CD14-positive monocyte (primary cell): Measurements from ENCODE around the gene NSD1. TPM values are rescaled to one million over a fixed set of nuclear protein-coding genes. Genes with fewer than 3 reads are reported as not detected.

ENCODE experiments used
- DNase-seq, 3 donors: peaks; one replicate each; pipeline ENCODE4 v3.0.0-alpha.2; 2011 to 2022
- H2AFZ ChIP-seq: 2 replicates; pipeline ENCODE4 v1.6.0; 2012; ENCODE audit warnings: mild to moderate bottlenecking, low read depth, low read length, inconsistent platforms; ENCODE audit not compliant: insufficient read depth, poor library complexity, severe bottlenecking
- H3K27ac ChIP-seq, 2 donors: 1 replicate in 1 of 2; 2 replicates in 1 of 2; pipeline ENCODE4 v1.5.1; 2012 to 2013; ENCODE audit warnings: low read length in 2 of 2, control low read depth in 1 of 2, inconsistent platforms in 1 of 2, low read depth in 1 of 2, mild to moderate bottlenecking in 1 of 2
- H3K27me3 ChIP-seq, 2 donors: one replicate each; pipeline versions ENCODE4 v1.6.0 to v1.6.1; 2011 to 2013; ENCODE audit warnings: low read length in 2 of 2; ENCODE audit not compliant: control insufficient read depth in 2 of 2, insufficient read depth in 2 of 2
- H3K36me3 ChIP-seq, 2 donors: replicated peaks in 1 of 2; 1 replicate in 1 of 2; 2 replicates in 1 of 2; pipeline versions ENCODE4 v1.5.1 to v1.6.1; 2012 to 2013; ENCODE audit warnings: low read length in 2 of 2, control low read depth in 1 of 2, inconsistent platforms in 1 of 2, mild to moderate bottlenecking in 1 of 2; ENCODE audit not compliant: insufficient read depth in 2 of 2, control insufficient read depth in 1 of 2
- H3K4me1 ChIP-seq, 2 donors: 1 replicate in 1 of 2; 2 replicates in 1 of 2; pipeline versions ENCODE4 v1.5.1 to v1.6.1; 2012 to 2013; ENCODE audit warnings: low read length in 2 of 2, control low read depth in 1 of 2, inconsistent platforms in 1 of 2, mild to moderate bottlenecking in 1 of 2, moderate library complexity in 1 of 2; ENCODE audit not compliant: insufficient read depth in 2 of 2, control insufficient read depth in 1 of 2
- H3K4me2 ChIP-seq: replicated peaks from 2 replicates; pipeline ENCODE3; 2012; ENCODE audit warnings: low read length, moderate library complexity, mild to moderate bottlenecking; ENCODE audit not compliant: poor library complexity, severe bottlenecking; ENCODE audit errors: extremely low read depth
- H3K4me3 ChIP-seq, 3 experiments: fragments of 200-600 bp in 1 of 3; sonication (generic) in 1 of 3; replicated peaks in 1 of 3; 1 replicate in 2 of 3; 2 replicates in 1 of 3; pipeline ENCODE4 v1.5.1; 2011 to 2013; ENCODE audit warnings: low read length in 3 of 3, mild to moderate bottlenecking in 3 of 3, control low read depth in 2 of 3, low read depth in 2 of 3, inconsistent platforms in 1 of 3, moderate library complexity in 1 of 3
- H3K79me2 ChIP-seq: 2 replicates; pipeline ENCODE4 v1.6.0; 2012; ENCODE audit warnings: mild to moderate bottlenecking, control low read depth, inconsistent platforms, low read length, moderate library complexity; ENCODE audit not compliant: insufficient read depth
- H3K9ac ChIP-seq: 2 replicates; pipeline ENCODE4 v1.6.0; 2017; ENCODE audit warnings: low read length, mild to moderate bottlenecking; ENCODE audit not compliant: insufficient read depth, poor library complexity, severe bottlenecking
- H3K9me3 ChIP-seq, 2 donors: replicated peaks in 1 of 2; 1 replicate in 1 of 2; 2 replicates in 1 of 2; pipeline versions ENCODE4 v1.5.1 to v1.6.1; 2012 to 2013; ENCODE audit warnings: low read length in 2 of 2, control low read depth in 1 of 2; ENCODE audit not compliant: control insufficient read depth in 1 of 2, insufficient read depth in 1 of 2
- H4K20me1 ChIP-seq: 2 replicates; pipeline ENCODE4 v1.6.0; 2012; ENCODE audit warnings: mild to moderate bottlenecking, low read length, control low read depth, moderate library complexity; ENCODE audit not compliant: insufficient read depth
- H3K27ac Mint-ChIP-seq, 7 donors: one replicate each; pipeline ENCODE4 v1.8.0; 2020; ENCODE audit warnings: mild to moderate bottlenecking in 7 of 7, mixed read lengths in 7 of 7, moderate library complexity in 6 of 7, inconsistent platforms in 2 of 7
- H3K27me3 Mint-ChIP-seq, 3 donors: one replicate each; pipeline ENCODE4 v1.8.0; 2021 to 2022; ENCODE audit warnings: low read depth in 3 of 3, mild to moderate bottlenecking in 3 of 3, mixed read lengths in 3 of 3, moderate library complexity in 3 of 3, inconsistent platforms in 1 of 3
- H3K36me3 Mint-ChIP-seq, 2 donors: one replicate each; pipeline ENCODE4 v1.8.0; 2020; ENCODE audit warnings: mixed read lengths in 2 of 2, inconsistent platforms in 1 of 2, mild to moderate bottlenecking in 1 of 2
- H3K4me1 Mint-ChIP-seq: one replicate; pipeline ENCODE4 v1.8.0; 2020; ENCODE audit warnings: mild to moderate bottlenecking, mixed read lengths
- H3K4me3 Mint-ChIP-seq, 2 donors: one replicate each; pipeline ENCODE4 v1.8.0; 2020; ENCODE audit warnings: mild to moderate bottlenecking in 2 of 2, mixed read lengths in 2 of 2, moderate library complexity in 1 of 2
- H3K9me3 Mint-ChIP-seq, 7 donors: one replicate each; pipeline ENCODE4 v1.8.0; 2020 to 2022; ENCODE audit warnings: mixed read lengths in 7 of 7, mild to moderate bottlenecking in 6 of 7, moderate library complexity in 6 of 7, inconsistent platforms in 2 of 7
- CTCF ChIP-seq: fragments of 200-600 bp; IDR thresholded peaks from one replicate; pipeline ENCODE4 v1.8.0; 2022; ENCODE audit warnings: antibody characterized with exemption, mild to moderate bottlenecking
- WGBS: methylation state at CpG from one replicate; pipeline ENCODE4 v1.1.5; 2013; ENCODE audit warnings: missing lambda C conversion rate; ENCODE audit not compliant: insufficient coverage; 5-methylcytosine and 5-hydroxymethylcytosine counted together
- intact Hi-C, 2 donors: fragments of 100-400 bp; cut with micrococcal nuclease; formaldehyde crosslinking; loops; one replicate each; pipeline versions ENCODE4 v1.15.0 to v1.15.1; 2023
- polyA plus RNA-seq, 3 donors: library from polyadenylated mRNA; depleted of rRNA in 1 of 3; unstranded in 2 of 3; stranded (reverse) in 1 of 3; fragments of 300-500 nt in 2 of 3; fragments of >200 nt in 1 of 3; fragmentation: Illumina TruSeq in 2 of 3; gene quantifications; 1 replicate in 2 of 3; 2 replicates in 1 of 3; pipeline ENCODE4 v1.2.3, GENCODE V29; 2012 to 2021

NSD1 gene
- polyA plus RNA-seq, 3 donors, result 12.6 to 31.9 (median 19.0) TPM

DNA sequence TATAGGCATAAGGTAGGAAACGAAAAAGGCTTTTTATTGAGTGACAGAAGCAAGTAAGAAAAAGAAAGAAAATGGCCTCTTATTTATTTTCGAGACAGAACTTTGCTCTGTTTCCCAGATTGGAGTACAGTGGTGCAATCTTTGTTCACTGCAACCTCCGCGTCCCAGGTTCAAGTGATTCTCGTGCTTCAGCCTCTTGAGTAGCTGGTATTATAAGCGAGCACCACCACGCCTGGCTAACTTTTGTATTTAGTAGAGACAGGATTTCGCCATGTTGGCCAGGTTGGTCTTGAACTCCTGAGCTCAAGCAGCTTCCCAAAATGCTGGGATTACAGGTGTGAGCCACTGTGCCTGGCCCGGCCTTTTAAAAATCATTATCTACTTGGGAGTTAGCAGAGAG lies 70.7 kb downstream of the NSD1 start:
- Histone ChIP-seq H3K9ac (no peak overlapping the region), H3K4me1 (no peaks in the 10 kb centered on the region), H4K20me1 (peaks cover 66% of the 10 kb centered on the region), H2AFZ (no peak overlapping the region), H3K79me2 (peaks cover 25% of the 10 kb centered on the region), H3K27ac (no peak overlapping the region), H3K4me3 (no peak overlapping the region), H3K27me3 (no peaks in the 10 kb centered on the region), H3K4me2 (no peak overlapping the region), H3K9me3 (no peaks in the 10 kb centered on the region), H3K36me3 (peaks cover 85 to 95% of the 10 kb centered on the region in 2 donors)
- intact Hi-C loops, result no loop called here
- Mint-ChIP-seq H3K4me1 (no peaks in the 10 kb centered on the region), H3K27me3 (no peaks in the 10 kb centered on the region), H3K36me3 (peaks cover 55 to 89% of the 10 kb centered on the region in 2 donors), H3K27ac (peak overlapping the region in 2 of 7 donors; percentile 34 to 55), H3K4me3 (no peak overlapping the region), H3K9me3 (no peaks in the 10 kb centered on the region)
- no peak for TF ChIP-seq CTCF
- whole genome bisulfite sequencing, result 100% methylated on average over 7 of the region's 9 CpGs
- no peak for DNase-seq

DNA sequence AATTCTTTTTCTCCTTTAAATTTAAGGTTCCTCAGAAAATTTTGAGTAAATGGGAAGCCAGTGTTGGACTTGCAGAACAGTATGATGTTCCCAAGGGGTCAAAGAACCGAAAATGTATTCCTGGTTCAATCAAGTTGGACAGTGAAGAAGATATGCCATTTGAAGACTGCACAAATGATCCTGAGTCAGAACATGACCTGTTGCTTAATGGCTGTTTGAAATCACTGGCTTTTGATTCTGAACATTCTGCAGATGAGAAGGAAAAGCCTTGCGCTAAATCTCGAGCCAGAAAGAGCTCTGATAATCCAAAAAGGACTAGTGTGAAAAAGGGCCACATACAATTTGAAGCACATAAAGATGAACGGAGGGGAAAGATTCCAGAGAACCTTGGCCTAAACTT lies 76.0 kb downstream of the NSD1 start:
- Histone ChIP-seq H3K4me2 (no peak overlapping the region), H3K9me3 (no peaks in the 10 kb centered on the region), H3K27ac (no peak overlapping the region), H3K9ac (no peak overlapping the region), H4K20me1 (peaks cover 64% of the 10 kb centered on the region), H2AFZ (no peak overlapping the region), H3K36me3 (peaks cover 87 to 95% of the 10 kb centered on the region in 2 donors), H3K4me1 (no peaks in the 10 kb centered on the region), H3K27me3 (no peaks in the 10 kb centered on the region), H3K79me2 (peaks cover 20% of the 10 kb centered on the region), H3K4me3 (no peak overlapping the region)
- 100% methylated on average over 3 of the region's 4 CpGs for WGBS
- H3K9me3 Mint-ChIP-seq, result peaks cover 0 to 2% (median 0%) of the 10 kb centered on the region in 7 donors
- no peak overlapping the region for H3K4me3 Mint-ChIP-seq
- no peak for DNase-seq
- no peak for TF ChIP-seq CTCF
- intact Hi-C loops, result no loop called here
- no peaks in the 10 kb centered on the region for H3K27me3 Mint-ChIP-seq
- H3K4me1 Mint-ChIP-seq, result no peaks in the 10 kb centered on the region
- peaks cover 65 to 89% of the 10 kb centered on the region in 2 donors for H3K36me3 Mint-ChIP-seq
- no peak overlapping the region for H3K27ac Mint-ChIP-seq
